ENCODE measurements around the gene LSR. TPM values are rescaled to one million over a fixed set of nuclear protein-coding genes. Genes with fewer than 3 reads are reported as not detected.

LSR gene
- total RNA-seq, 3 donors from 2014 or later (not counting 1 experiment from before 2014, with no cell fraction given): 3.4 to 6.9 (median 6.7) TPM

DNA sequence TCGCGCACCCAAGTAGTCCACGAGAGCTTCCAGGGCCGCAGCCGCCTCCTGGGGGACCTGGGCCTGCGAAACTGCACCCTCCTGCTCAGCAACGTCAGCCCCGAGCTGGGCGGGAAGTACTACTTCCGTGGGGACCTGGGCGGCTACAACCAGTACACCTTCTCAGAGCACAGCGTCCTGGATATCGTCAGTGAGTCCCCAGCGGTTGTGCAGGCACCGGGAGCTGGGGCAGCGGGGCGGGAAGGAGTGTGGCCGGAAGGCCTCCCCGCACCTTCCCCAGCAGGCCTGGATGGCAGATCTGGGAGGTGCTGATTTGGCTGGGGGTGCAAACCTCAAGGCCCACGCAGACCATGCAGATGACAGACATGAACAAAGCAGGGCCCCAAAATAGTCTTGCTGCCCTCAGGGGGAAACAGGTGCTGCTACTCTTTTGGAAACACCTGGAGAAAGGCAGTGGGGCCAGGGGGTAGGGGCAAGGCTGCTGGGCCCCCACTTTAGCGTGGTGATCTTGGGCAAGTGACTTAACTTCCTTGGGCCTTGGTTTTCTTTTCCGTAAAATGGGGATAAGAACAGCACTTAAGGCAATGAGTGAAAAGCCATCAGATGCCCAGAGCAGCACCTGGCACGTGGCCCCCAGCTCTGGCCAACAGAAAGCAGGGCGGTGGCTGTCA is 47.1 kb downstream of the LSR start:
- TF ChIP-seq, protein P1, sequence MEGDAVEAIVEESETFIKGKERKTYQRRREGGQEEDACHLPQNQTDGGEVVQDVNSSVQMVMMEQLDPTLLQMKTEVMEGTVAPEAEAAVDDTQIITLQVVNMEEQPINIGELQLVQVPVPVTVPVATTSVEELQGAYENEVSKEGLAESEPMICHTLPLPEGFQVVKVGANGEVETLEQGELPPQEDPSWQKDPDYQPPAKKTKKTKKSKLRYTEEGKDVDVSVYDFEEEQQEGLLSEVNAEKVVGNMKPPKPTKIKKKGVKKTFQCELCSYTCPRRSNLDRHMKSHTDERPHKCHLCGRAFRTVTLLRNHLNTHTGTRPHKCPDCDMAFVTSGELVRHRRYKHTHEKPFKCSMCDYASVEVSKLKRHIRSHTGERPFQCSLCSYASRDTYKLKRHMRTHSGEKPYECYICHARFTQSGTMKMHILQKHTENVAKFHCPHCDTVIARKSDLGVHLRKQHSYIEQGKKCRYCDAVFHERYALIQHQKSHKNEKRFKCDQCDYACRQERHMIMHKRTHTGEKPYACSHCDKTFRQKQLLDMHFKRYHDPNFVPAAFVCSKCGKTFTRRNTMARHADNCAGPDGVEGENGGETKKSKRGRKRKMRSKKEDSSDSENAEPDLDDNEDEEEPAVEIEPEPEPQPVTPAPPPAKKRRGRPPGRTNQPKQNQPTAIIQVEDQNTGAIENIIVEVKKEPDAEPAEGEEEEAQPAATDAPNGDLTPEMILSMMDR (IDR thresholded peaks at IDR 0.05): no peak
- H3K27me3 ChIP-seq (ENCODE audit: control insufficient read depth, insufficient read depth, low read length): no peaks in the 10 kb centered on the region
- Mint-ChIP-seq H3K9me3 (no peaks in the 10 kb centered on the region), H3K4me3 (no peak overlapping the region), H3K36me3 (no peaks in the 10 kb centered on the region), H3K27me3 (ENCODE audit: low read depth in 2 of 2) (no peaks in the 10 kb centered on the region), H3K4me1 (peaks cover 0 to 5% of the 10 kb centered on the region in 2 donors), H3K27ac (peak overlapping the region in 1 of 2 donors; percentile 11)
- no peak overlapping the region for H3K27ac ChIP-seq (ENCODE audit: low read length)
- H3K4me1 ChIP-seq (ENCODE audit: control insufficient read depth, insufficient read depth, low read length): peaks cover 19% of the 10 kb centered on the region
- no peaks in the 10 kb centered on the region for H3K36me3 ChIP-seq (ENCODE audit: control insufficient read depth, insufficient read depth, low read length)
- 9% methylated on average over 24 of the region's 24 CpGs for WGBS (ENCODE audit: insufficient coverage)
- ATAC-seq (peak; percentile 50 to 86 (median 81)), DNase-seq (peak; percentile 26 to 62)
- H3K9me3 ChIP-seq (ENCODE audit: control insufficient read depth, insufficient read depth, low read length): no peaks in the 10 kb centered on the region
- no peak overlapping the region for H3K4me3 ChIP-seq (ENCODE audit: low read length)
- intact Hi-C loops (cut with micrococcal nuclease): no loop called here

DNA sequence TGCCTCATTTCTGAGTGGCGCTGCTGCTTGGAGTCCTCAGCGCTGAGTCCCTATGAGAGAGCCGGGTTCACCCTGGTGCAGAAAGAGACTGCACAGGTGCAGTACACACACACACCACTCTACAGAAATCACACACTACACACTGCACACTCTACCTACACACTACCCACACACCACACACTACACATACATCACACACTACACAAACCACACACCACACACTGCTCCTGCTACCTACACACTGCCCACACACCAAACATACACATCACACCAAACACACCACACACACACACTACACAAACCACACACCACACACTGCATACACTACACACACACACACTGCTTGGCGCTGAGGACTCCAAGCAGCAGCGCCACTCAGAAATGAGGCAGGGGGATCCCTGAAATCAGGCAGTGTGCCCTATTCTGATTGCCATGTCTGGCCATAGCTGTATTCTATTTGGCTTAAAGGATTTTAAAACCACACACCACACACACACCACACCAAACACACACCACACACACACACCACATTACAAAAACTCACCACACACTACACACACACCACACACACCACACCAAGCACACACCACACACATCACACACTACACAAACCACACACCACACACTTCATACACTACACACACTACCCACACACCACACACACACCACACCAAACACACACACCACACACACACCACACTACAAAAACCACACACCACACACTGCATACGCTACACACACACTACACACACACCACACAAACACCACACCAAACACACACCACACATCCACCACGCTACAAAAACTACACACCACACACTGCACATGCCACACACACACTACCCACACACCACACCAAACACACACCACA is 48.1 kb downstream of the LSR start:
- no peaks in the 10 kb centered on the region for H3K9me3 ChIP-seq (ENCODE audit: control insufficient read depth, insufficient read depth, low read length)
- no peaks in the 10 kb centered on the region for H3K36me3 ChIP-seq (ENCODE audit: control insufficient read depth, insufficient read depth, low read length)
- H3K27ac ChIP-seq (ENCODE audit: low read length): no peak overlapping the region
- H3K36me3 Mint-ChIP-seq: no peaks in the 10 kb centered on the region
- intact Hi-C loops (cut with micrococcal nuclease): no loop called here
- TF ChIP-seq, protein P1 (IDR thresholded peaks at IDR 0.05): no peak
- H3K27me3 Mint-ChIP-seq (ENCODE audit: low read depth in 2 of 2): no peaks in the 10 kb centered on the region
- no peak overlapping the region for H3K4me3 ChIP-seq (ENCODE audit: low read length)
- H3K27me3 ChIP-seq (ENCODE audit: control insufficient read depth, insufficient read depth, low read length): no peaks in the 10 kb centered on the region
- H3K9me3 Mint-ChIP-seq: no peaks in the 10 kb centered on the region
- no peak overlapping the region for H3K27ac Mint-ChIP-seq
- peaks cover 0 to 5% of the 10 kb centered on the region in 2 donors for H3K4me1 Mint-ChIP-seq
- H3K4me3 Mint-ChIP-seq: no peak overlapping the region
- no peak for DNase-seq
- peaks cover 19% of the 10 kb centered on the region for H3K4me1 ChIP-seq (ENCODE audit: control insufficient read depth, insufficient read depth, low read length)
- WGBS (ENCODE audit: insufficient coverage): 85% methylated on average over 7 of the region's 7 CpGs
- no peak for ATAC-seq

DNA sequence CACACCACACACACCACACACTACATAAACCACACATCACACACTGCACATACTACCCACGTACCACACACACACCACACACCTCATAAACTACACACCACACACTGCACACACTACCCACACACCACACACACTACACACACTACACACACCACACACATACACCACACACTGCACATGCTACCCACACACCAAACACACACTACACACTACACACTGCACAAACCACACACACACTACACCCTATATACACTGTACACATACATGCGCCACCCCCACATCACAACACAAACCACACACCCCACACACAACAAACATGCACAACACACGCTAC is 48.7 kb downstream of the LSR start:
- Mint-ChIP-seq H3K36me3 (no peaks in the 10 kb centered on the region), H3K27ac (no peak overlapping the region), H3K4me3 (no peak overlapping the region), H3K9me3 (no peaks in the 10 kb centered on the region), H3K4me1 (peaks cover 0 to 5% of the 10 kb centered on the region in 2 donors), H3K27me3 (ENCODE audit: low read depth in 2 of 2) (no peaks in the 10 kb centered on the region)
- TF ChIP-seq, protein P1 (IDR thresholded peaks at IDR 0.05): no peak
- Histone ChIP-seq H3K36me3 (ENCODE audit: control insufficient read depth, insufficient read depth, low read length) (no peaks in the 10 kb centered on the region), H3K4me1 (ENCODE audit: control insufficient read depth, insufficient read depth, low read length) (peaks cover 19% of the 10 kb centered on the region), H3K27me3 (ENCODE audit: control insufficient read depth, insufficient read depth, low read length) (no peaks in the 10 kb centered on the region), H3K27ac (ENCODE audit: low read length) (no peak overlapping the region), H3K9me3 (ENCODE audit: control insufficient read depth, insufficient read depth, low read length) (no peaks in the 10 kb centered on the region), H3K4me3 (ENCODE audit: low read length) (no peak overlapping the region)
- ATAC-seq (no peak), DNase-seq (no peak)
- WGBS (ENCODE audit: insufficient coverage): 92% methylated on average over 3 of the region's 3 CpGs
- intact Hi-C loops (cut with micrococcal nuclease): no loop called here

Data from natural killer cell (primary cell).